Measurements from ENCODE around the gene RGS5. TPM values are rescaled to one million over a fixed set of nuclear protein-coding genes. Genes with fewer than 3 reads are reported as not detected.

The RGS5 gene
- total and polyA plus RNA-seq, 2 donors (not counting 3 experiments of a cell fraction or from before 2014, with no cell fraction given), result 287 to 770 TPM

DNA sequence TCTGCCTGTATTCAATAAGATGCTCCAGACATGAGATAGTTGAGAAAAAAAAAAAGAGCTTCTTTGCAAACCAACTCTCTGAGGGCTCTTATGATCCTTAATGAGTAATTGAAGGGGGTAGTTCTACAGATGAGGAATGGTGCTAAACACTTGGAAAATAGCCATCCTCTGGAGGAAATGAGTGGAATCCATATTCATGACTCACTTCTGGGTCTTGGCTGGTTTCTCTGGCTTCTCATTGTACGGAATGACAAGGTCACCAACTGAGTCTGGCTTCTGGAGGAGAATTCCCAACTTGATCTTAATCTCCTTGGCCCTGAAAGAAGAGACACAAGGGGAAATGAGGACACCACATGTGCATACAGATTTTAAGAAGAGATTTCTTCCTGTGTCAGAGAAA, 34.7 kb downstream of the RGS5 start:
- POLR2A ChIA-PET, result interaction anchor here (1.3 kb wide), 1 partner anchor 21 kb away, joined by 4 read pairs; no protein-coding TSS in a partner anchor

More for the DNA sequence above, 34.7 kb downstream of the RGS5 start:
- dilution Hi-C loops (cut with MboI; ENCODE audit: extremely low pct_ligation_motif_present, low sequenced_read_pairs) (no loop called here), intact Hi-C loops (cut with micrococcal nuclease) (loop anchor here (1.0 kb wide), 5 partner anchors 21 to 313 kb away; no protein-coding TSS in a partner anchor)
- no peak for TF ChIP-seq MAX (IDR thresholded peaks at IDR 0.05; ENCODE audit: insufficient read depth, insufficient read length)
- peak; percentile 98 for TF ChIP-seq JUN (IDR thresholded peaks at IDR 0.05; ENCODE audit: borderline replicate concordance, insufficient read depth, insufficient read length, low read depth)
- peak; percentile 93 for TF ChIP-seq POLR2AphosphoS5 (IDR thresholded peaks at IDR 0.05; ENCODE audit: insufficient read depth, low read depth, low read length)
- TF ChIP-seq EZH2 (IDR thresholded peaks at IDR 0.05; ENCODE audit: borderline replicate concordance, low read depth, low read length, severe bottlenecking), result no peak
- TF ChIP-seq FOS (IDR thresholded peaks at IDR 0.05; ENCODE audit: borderline replicate concordance, insufficient read depth, low read length), result peak; percentile 97
- TF ChIP-seq CTCF (IDR thresholded peaks at IDR 0.05; ENCODE audit: extremely low read depth in 1 of 2, insufficient read depth in 1 of 2, low read depth in 1 of 2, low read length in 2 of 2), result no peak
- peak; percentile 100 for TF ChIP-seq GATA2 (IDR thresholded peaks at IDR 0.05; ENCODE audit: insufficient read depth, insufficient read length, low read depth, low read length)
- Histone ChIP-seq H3K27ac (ENCODE audit: insufficient read depth, low read depth, low read length) (peak overlapping the region; percentile 83), H3K36me3 (ENCODE audit: control insufficient read depth in 2 of 2, extremely low read depth in 1 of 2, insufficient read depth in 2 of 2, low read length in 2 of 2) (peaks cover 0 to 13% of the 10 kb centered on the region in 2 experiments), H3K9ac (replicated peaks; ENCODE audit: extremely low read depth, insufficient read depth, low read length) (peak overlapping the region; percentile 52), H3K9me1 (replicated peaks; ENCODE audit: control insufficient read depth, extremely low read depth, insufficient read depth, low read length) (no peaks in the 10 kb centered on the region), H4K20me1 (replicated peaks; ENCODE audit: control insufficient read depth, extremely low read depth, insufficient read depth, low read length) (no peaks in the 10 kb centered on the region), H3K27me3 (ENCODE audit: control insufficient read depth in 2 of 2, insufficient read depth in 2 of 2, low read length in 2 of 2) (no peaks in the 10 kb centered on the region), H3K9me3 (replicated peaks; ENCODE audit: control insufficient read depth, insufficient read depth, low read length) (no peaks in the 10 kb centered on the region), H3K79me2 (ENCODE audit: control insufficient read depth, insufficient read depth, low read length) (peaks cover 34% of the 10 kb centered on the region), H3K4me3 (replicated peaks in 1 of 3; ENCODE audit: insufficient read depth in 1 of 3, low read depth in 1 of 3, low read length in 3 of 3) (no peak overlapping the region), H3K4me1 (ENCODE audit: control insufficient read depth, extremely low read depth, insufficient read depth, low read length) (peaks cover 84% of the 10 kb centered on the region), H3K4me2 (ENCODE audit: insufficient read depth, low read length) (peak overlapping the region; percentile 68), H2AFZ (ENCODE audit: low read depth, low read length) (no peak overlapping the region)
- CTCF ChIA-PET, result interaction anchor here (0.7 to 2.6 kb wide), 10 partner anchors 13 to 321 kb away, joined by 3 to 24 read pairs (median 5); partner anchors contain the start of genes RGS4 and RGS5
- no TSS peak for BruUV-seq (replicated peaks)
- peak; percentile 93 for FAIRE-seq
- DNase-seq (ENCODE audit: low read depth, low spot score), result peak; percentile 98
